ENCODE data around the gene S100A4. TPM values are rescaled to one million over a fixed set of nuclear protein-coding genes. Genes with fewer than 3 reads are reported as not detected.
A peak's percentile ranks its signal among the peaks of the same experiment; 100 is the strongest.

The S100A4 gene
- polyA plus RNA-seq, 1 donor from 2014 or later: not detected

DNA sequence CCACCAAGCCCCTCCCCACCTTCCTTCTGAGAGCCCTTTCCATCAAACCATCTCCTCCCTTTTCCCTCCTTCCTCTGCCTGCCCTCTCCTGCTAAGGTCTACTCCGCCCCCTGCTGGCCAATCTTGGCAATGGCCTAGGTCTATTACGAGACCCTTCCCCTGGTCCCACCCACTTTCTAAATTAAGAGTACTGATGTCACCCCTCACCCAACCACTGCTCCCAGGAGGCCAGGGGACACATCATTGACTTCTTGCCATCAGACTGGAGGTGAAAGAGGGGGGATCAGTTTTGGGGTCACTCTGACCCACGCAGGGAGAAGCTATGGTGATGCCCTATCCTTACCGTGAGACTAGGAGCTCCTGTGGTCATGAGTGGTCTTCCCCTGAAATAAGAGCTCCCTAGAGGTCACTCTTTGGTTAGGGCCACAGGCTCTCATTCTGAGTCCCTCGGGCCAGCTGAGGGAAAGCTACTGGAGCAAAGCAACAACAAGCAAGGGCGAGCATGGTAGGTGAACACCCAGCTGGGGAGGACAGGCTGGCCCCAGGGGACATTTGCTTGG, 50.5 kb downstream of the S100A4 start:
- no peak overlapping the region for H3K4me3 ChIP-seq (ENCODE audit: low read length)
- no peaks in the 10 kb centered on the region for H3K9me2 ChIP-seq (ENCODE audit: insufficient read depth, low read length)
- H3K36me3 ChIP-seq (ENCODE audit: insufficient read depth, low read length): no peaks in the 10 kb centered on the region
- H3K79me2 ChIP-seq (replicated peaks; ENCODE audit: insufficient read depth, low read length): no peaks in the 10 kb centered on the region
- no peak overlapping the region for H2AFZ ChIP-seq (ENCODE audit: low read depth, low read length)
- H3K4me2 ChIP-seq (ENCODE audit: low read length): no peak overlapping the region
- no peaks in the 10 kb centered on the region for H3F3A ChIP-seq (ENCODE audit: insufficient read depth, low read length, poor library complexity, severe bottlenecking)
- H3K9me3 ChIP-seq (ENCODE audit: low read length): no peaks in the 10 kb centered on the region
- H3K9ac ChIP-seq (ENCODE audit: low read length): no peak overlapping the region
- no peak overlapping the region for H3K27ac ChIP-seq (ENCODE audit: low read length)
- no peaks in the 10 kb centered on the region for H4K20me1 ChIP-seq (ENCODE audit: insufficient read depth)
- TF ChIP-seq MXI1 (conservative IDR thresholded peaks at IDR 0.05; ENCODE audit: poor library complexity, severe bottlenecking) (no peak), EP300 (conservative IDR thresholded peaks at IDR 0.05; ENCODE audit: poor library complexity, severe bottlenecking) (no peak), EZH2 (IDR thresholded peaks at IDR 0.05; ENCODE audit: borderline replicate concordance, insufficient read depth, low read length, poor library complexity, severe bottlenecking) (no peak), TAF1 (IDR thresholded peaks at IDR 0.05; ENCODE audit: low read depth) (no peak), POLR2AphosphoS5 (IDR thresholded peaks at IDR 0.05) (no peak), SMC3 (conservative IDR thresholded peaks at IDR 0.05; ENCODE audit: poor library complexity) (peak; percentile 73), RAD21 (conservative IDR thresholded peaks at IDR 0.05) (peak; percentile 67)
- TF ChIP-seq, protein P1, sequence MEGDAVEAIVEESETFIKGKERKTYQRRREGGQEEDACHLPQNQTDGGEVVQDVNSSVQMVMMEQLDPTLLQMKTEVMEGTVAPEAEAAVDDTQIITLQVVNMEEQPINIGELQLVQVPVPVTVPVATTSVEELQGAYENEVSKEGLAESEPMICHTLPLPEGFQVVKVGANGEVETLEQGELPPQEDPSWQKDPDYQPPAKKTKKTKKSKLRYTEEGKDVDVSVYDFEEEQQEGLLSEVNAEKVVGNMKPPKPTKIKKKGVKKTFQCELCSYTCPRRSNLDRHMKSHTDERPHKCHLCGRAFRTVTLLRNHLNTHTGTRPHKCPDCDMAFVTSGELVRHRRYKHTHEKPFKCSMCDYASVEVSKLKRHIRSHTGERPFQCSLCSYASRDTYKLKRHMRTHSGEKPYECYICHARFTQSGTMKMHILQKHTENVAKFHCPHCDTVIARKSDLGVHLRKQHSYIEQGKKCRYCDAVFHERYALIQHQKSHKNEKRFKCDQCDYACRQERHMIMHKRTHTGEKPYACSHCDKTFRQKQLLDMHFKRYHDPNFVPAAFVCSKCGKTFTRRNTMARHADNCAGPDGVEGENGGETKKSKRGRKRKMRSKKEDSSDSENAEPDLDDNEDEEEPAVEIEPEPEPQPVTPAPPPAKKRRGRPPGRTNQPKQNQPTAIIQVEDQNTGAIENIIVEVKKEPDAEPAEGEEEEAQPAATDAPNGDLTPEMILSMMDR (IDR thresholded peaks at IDR 0.05; ENCODE audit: poor library complexity, severe bottlenecking): peak; percentile 72
- TF ChIP-seq, protein P2, sequence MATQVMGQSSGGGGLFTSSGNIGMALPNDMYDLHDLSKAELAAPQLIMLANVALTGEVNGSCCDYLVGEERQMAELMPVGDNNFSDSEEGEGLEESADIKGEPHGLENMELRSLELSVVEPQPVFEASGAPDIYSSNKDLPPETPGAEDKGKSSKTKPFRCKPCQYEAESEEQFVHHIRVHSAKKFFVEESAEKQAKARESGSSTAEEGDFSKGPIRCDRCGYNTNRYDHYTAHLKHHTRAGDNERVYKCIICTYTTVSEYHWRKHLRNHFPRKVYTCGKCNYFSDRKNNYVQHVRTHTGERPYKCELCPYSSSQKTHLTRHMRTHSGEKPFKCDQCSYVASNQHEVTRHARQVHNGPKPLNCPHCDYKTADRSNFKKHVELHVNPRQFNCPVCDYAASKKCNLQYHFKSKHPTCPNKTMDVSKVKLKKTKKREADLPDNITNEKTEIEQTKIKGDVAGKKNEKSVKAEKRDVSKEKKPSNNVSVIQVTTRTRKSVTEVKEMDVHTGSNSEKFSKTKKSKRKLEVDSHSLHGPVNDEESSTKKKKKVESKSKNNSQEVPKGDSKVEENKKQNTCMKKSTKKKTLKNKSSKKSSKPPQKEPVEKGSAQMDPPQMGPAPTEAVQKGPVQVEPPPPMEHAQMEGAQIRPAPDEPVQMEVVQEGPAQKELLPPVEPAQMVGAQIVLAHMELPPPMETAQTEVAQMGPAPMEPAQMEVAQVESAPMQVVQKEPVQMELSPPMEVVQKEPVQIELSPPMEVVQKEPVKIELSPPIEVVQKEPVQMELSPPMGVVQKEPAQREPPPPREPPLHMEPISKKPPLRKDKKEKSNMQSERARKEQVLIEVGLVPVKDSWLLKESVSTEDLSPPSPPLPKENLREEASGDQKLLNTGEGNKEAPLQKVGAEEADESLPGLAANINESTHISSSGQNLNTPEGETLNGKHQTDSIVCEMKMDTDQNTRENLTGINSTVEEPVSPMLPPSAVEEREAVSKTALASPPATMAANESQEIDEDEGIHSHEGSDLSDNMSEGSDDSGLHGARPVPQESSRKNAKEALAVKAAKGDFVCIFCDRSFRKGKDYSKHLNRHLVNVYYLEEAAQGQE (IDR thresholded peaks at IDR 0.05; ENCODE audit: borderline replicate concordance): no peak
- H3K27me3 ChIP-seq (ENCODE audit: insufficient read depth, low read depth, low read length): no peaks in the 10 kb centered on the region

Other genes with a start within 250 kb of the S100A4 start
- gene PGLYRP3, start 232.9 kb downstream of the S100A4 start, polyA plus RNA-seq: not detected in 2 replicates
- not detected in 2 replicates for gene PGLYRP4, start 197.0 kb downstream of the S100A4 start, polyA plus RNA-seq
- gene S100A9, start 188.0 kb downstream of the S100A4 start, polyA plus RNA-seq: not detected in 2 replicates
- not detected in 2 replicates for gene S100A12, start 170.2 kb downstream of the S100A4 start, polyA plus RNA-seq
- gene S100A8, start 154.7 kb downstream of the S100A4 start, polyA plus RNA-seq: not detected in 2 replicates
- gene S100A7A, start 129.3 kb downstream of the S100A4 start, polyA plus RNA-seq: 0.24 TPM in 1 of 2 replicates, not detected in the other
- gene S100A7, start 85.2 kb downstream of the S100A4 start, polyA plus RNA-seq: not detected in 2 replicates
- gene S100A6, start 9.8 kb downstream of the S100A4 start, polyA plus RNA-seq: not detected in 2 replicates
- gene S100A5, start 4.9 kb downstream of the S100A4 start, polyA plus RNA-seq: not detected in 2 replicates
- gene S100A3, start 3.5 kb upstream of the S100A4 start, polyA plus RNA-seq: not detected in 2 replicates
- gene S100A2, start 20.0 kb upstream of the S100A4 start, polyA plus RNA-seq: not detected in 2 replicates
- not detected in 2 replicates for gene S100A16, start 67.3 kb upstream of the S100A4 start, polyA plus RNA-seq
- not detected in 2 replicates for gene S100A14, start 70.5 kb upstream of the S100A4 start, polyA plus RNA-seq
- gene S100A13, start 81.7 kb upstream of the S100A4 start, polyA plus RNA-seq: 2.0 and 2.1 TPM in 2 replicates
- gene S100A1, start 82.6 kb upstream of the S100A4 start, polyA plus RNA-seq: not detected in 2 replicates
- gene CHTOP, start 88.3 kb upstream of the S100A4 start, polyA plus RNA-seq: 159 and 168 TPM in 2 replicates
- 86.2 and 100.0 TPM in 2 replicates for gene SNAPIN, start 112.9 kb upstream of the S100A4 start, polyA plus RNA-seq
- 383 and 410 TPM in 2 replicates for gene ILF2, start 125.2 kb upstream of the S100A4 start, polyA plus RNA-seq
- gene NPR1, start 132.9 kb upstream of the S100A4 start, polyA plus RNA-seq: 0.18 and 0.45 TPM in 2 replicates
- 29.9 and 31.0 TPM in 2 replicates for gene INTS3, start 182.2 kb upstream of the S100A4 start, polyA plus RNA-seq
- gene SLC27A3, start 229.6 kb upstream of the S100A4 start, polyA plus RNA-seq: 30.6 and 38.2 TPM in 2 replicates